Lower lobe of right lung (tissue), 2 donors: ENCODE data around the gene SESN1. TPM values are rescaled to one million over a fixed set of nuclear protein-coding genes. Genes with fewer than 3 reads are reported as not detected.
A peak's percentile ranks its signal among the peaks of the same experiment; 100 is the strongest.

Experiments used
- ATAC-seq, 2 donors: fragments of 200-7000 bp; cut with Tn5 transposase; one replicate each; pipeline ENCODE4 v1.9.1; 2020 to 2022; ENCODE audit warnings: mild to moderate bottlenecking in 2 of 2, moderate library complexity in 2 of 2
- DNase-seq: peaks from one replicate; pipeline ENCODE4 v3.0.0-alpha.2; 2020
- H3K27ac ChIP-seq: fragments of 200-600 bp; one replicate; pipeline ENCODE4 v1.8.0; 2022
- H3K27me3 ChIP-seq: fragments of 200-600 bp; one replicate; pipeline ENCODE4 v1.8.0; 2022; ENCODE audit warnings: low read depth
- H3K36me3 ChIP-seq: fragments of 200-600 bp; one replicate; pipeline ENCODE4 v1.8.0; 2022; ENCODE audit warnings: mild to moderate bottlenecking
- H3K4me1 ChIP-seq: fragments of 200-600 bp; one replicate; pipeline ENCODE4 v1.8.0; 2022
- H3K4me3 ChIP-seq: fragments of 200-600 bp; one replicate; pipeline ENCODE4 v1.8.0; 2022; ENCODE audit warnings: mild to moderate bottlenecking
- H3K9me3 ChIP-seq: fragments of 200-600 bp; one replicate; pipeline ENCODE4 v1.8.0; 2022
- intact Hi-C: fragments of 100-400 bp; cut with DNase I; formaldehyde crosslinking; loops from one replicate; pipeline ENCODE4 v1.11.0; 2022
- total RNA-seq: library from RNA; stranded (reverse); fragmentation: NEBNext Ultra II Directional; extraction: Animal tissue kit (Norgen Biotek cat#: 25700); gene quantifications from one replicate; pipeline ENCODE4 v1.2.1, GENCODE V29; 2021
- TF ChIP-seq, protein P1 (sequence below): fragments of 200-600 bp; IDR thresholded peaks from one replicate; pipeline ENCODE4 v1.8.0; 2022; ENCODE audit warnings: antibody characterized with exemption, mild to moderate bottlenecking
- donor health status: DM: no; HTN: yes; CAD: no; lungs with severe emphysema.

SESN1 gene
- total RNA-seq, 1 donor from 2014 or later, result 37.9 TPM

DNA sequence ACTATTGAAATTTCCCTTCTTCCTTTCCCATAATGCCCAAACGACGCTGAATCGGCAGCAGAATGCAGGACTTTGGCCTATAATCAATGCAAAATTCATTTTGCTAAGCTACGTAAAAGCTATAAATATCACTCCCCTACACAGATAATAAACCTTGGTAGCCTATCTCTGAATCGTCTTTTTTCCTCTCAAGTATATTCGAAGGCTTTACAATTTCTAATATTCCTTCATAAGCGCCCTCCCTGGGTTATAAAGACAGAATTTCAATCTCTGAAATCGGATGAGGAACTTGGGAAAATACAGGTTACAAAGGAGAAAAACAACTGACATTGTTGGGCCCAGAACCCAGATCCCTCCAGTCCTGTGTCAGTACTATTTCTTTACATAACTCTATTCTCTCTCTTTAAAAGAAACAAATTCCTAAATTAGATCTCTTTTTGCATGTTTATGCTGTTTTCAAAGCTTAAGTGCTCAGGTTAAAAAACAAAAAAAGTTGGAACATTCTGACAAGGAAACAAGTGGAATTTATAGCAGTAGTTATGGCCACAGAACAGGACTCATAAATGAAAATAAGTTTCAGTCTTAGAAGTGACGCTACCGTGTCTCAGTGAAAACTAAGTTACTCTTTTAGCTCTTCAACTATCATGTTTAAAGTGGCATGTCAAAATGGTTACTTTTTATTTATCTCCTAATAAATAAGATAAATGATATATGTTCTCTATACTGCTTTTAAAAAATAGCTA, 84.5 kb downstream of the SESN1 start:
- TF ChIP-seq, protein P1, sequence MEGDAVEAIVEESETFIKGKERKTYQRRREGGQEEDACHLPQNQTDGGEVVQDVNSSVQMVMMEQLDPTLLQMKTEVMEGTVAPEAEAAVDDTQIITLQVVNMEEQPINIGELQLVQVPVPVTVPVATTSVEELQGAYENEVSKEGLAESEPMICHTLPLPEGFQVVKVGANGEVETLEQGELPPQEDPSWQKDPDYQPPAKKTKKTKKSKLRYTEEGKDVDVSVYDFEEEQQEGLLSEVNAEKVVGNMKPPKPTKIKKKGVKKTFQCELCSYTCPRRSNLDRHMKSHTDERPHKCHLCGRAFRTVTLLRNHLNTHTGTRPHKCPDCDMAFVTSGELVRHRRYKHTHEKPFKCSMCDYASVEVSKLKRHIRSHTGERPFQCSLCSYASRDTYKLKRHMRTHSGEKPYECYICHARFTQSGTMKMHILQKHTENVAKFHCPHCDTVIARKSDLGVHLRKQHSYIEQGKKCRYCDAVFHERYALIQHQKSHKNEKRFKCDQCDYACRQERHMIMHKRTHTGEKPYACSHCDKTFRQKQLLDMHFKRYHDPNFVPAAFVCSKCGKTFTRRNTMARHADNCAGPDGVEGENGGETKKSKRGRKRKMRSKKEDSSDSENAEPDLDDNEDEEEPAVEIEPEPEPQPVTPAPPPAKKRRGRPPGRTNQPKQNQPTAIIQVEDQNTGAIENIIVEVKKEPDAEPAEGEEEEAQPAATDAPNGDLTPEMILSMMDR, result no peak
- H3K27ac ChIP-seq, result peak overlapping the region; percentile 98
- H3K27me3 ChIP-seq, result no peaks in the 10 kb centered on the region
- ATAC-seq (no peak), DNase-seq (no peak)
- no peaks in the 10 kb centered on the region for H3K9me3 ChIP-seq
- peaks cover 34% of the 10 kb centered on the region for H3K4me1 ChIP-seq
- no peaks in the 10 kb centered on the region for H3K36me3 ChIP-seq
- intact Hi-C loops, result no loop called here
- peak overlapping the region; percentile 87 for H3K4me3 ChIP-seq

DNA sequence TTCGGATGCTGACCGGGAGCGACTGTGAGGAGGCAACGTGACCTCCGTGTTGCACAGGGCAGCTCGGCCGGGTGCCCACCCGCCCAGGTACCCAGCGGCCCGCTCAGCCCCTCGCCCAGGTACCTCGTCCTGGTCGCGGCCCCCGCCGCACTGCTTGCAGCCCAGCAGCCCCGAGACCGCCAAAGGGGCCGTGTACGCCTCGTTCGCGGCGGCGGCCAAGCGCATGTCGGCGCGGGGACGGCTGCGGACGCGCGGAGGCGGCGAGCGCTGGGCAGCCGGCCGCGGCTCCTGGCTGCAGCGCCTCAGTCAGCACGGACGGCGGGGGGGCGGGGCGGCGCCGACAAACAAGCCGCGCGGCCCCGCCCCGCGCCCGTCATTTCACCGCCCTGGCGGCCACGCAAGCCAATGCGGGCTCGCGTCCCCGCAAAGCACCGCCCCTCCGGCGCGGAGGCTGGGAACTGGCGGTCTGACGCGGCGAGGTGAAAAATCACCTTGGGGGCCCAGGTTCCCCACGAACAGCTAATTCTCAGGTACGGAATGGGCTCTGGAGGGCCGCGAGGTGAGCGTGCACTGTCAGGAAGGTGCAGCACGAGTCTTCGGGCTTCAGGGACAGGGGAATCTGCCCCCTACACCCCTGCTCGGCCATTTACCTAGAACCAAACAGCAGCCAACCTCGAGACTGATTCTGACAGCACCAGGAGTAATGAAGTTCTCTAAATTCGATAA, 85.2 kb downstream of the SESN1 start:
- TF ChIP-seq, protein P1, result peak; percentile 22
- Histone ChIP-seq H3K27ac (peak overlapping the region; percentile 98), H3K27me3 (no peaks in the 10 kb centered on the region), H3K9me3 (no peaks in the 10 kb centered on the region), H3K36me3 (no peaks in the 10 kb centered on the region), H3K4me1 (peaks cover 37% of the 10 kb centered on the region), H3K4me3 (peak overlapping the region; percentile 87)
- DNase-seq (peak; percentile 98), ATAC-seq (peak; percentile 98 to 99)
- intact Hi-C loops, result no loop called here

DNA sequence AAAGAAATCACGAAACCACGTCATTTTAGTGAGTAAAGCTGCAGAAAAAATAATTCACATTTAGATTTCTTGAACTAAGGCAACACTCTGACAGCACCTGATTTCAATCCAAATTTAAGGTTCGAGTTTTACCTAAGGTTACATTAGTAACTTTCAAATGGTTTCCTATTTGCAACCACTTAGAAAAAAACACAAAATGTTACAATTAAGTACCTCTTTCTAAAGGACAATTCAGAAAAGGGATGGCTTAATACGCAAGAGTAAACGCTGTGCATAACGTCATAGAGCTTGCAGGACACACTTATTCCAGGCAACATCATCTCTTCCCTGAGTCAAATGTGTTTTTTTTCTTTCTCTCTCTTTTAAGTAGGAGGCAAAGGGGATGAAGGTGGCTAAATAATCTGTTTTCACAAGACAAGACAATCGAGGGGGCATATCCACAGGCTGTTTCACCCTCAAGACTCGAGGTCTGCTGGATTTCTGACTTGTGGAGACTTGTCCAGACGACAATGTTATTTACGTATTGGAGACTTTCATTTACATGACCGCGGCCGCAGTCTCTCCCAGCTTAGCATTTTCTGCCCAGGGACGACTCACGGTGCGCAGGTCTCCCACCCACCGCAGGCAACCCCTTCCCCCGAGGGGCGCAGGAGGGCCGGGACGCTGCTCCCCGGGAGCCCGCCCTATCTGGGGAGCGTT, 86.0 kb downstream of the SESN1 start:
- no peaks in the 10 kb centered on the region for H3K36me3 ChIP-seq
- peak overlapping the region; percentile 98 for H3K27ac ChIP-seq
- intact Hi-C loops, result no loop called here
- no peaks in the 10 kb centered on the region for H3K27me3 ChIP-seq
- H3K9me3 ChIP-seq, result no peaks in the 10 kb centered on the region
- DNase-seq, result no peak
- peak; percentile 54 to 66 for ATAC-seq
- TF ChIP-seq, protein P1, result no peak
- H3K4me3 ChIP-seq, result peak overlapping the region; percentile 87
- peaks cover 39% of the 10 kb centered on the region for H3K4me1 ChIP-seq

DNA sequence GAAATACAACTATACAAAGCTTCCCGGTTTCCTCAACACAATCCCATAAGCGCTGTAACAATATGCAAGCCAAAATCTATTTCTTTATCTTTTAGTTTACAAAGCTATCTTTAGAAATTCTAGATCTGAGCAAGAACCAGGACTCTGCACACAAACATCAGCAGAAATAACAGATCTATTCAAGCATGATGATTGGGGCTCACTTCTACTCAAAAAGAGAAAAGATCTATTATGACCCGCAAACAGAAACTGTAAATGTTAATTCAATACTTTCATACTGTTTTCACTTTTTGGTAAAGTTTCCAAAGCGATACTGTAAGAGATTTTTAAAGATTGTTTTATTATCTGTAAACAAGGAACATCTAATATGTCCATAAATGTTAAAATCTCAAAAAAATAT, 86.6 kb downstream of the SESN1 start:
- H3K9me3 ChIP-seq, result no peaks in the 10 kb centered on the region
- H3K4me3 ChIP-seq, result peak overlapping the region; percentile 87
- no peaks in the 10 kb centered on the region for H3K27me3 ChIP-seq
- DNase-seq (no peak), ATAC-seq (no peak)
- peak overlapping the region; percentile 98 for H3K27ac ChIP-seq
- peaks cover 46% of the 10 kb centered on the region for H3K4me1 ChIP-seq
- TF ChIP-seq, protein P1, result no peak
- no peaks in the 10 kb centered on the region for H3K36me3 ChIP-seq
- intact Hi-C loops, result no loop called here

DNA sequence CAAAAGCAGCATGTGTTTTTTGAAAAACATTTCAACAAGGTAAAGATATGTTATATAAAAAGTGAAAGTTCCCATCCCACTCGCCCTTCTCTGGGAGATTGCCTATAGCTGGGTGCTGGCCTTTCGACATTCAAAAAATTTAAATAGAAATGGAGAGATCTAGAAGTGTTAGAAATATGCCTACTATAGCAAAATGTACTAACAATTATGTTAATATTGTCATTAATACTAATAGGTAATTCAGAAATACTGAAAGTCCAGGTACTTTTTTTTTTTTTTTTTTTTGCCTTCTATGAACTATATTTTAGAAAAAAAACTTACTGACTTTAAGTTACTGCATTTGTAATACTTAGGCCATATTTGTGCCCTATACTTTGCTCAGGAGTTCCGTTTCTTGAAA, 87.1 kb downstream of the SESN1 start:
- Histone ChIP-seq H3K4me3 (peak overlapping the region; percentile 87), H3K36me3 (no peaks in the 10 kb centered on the region), H3K9me3 (no peaks in the 10 kb centered on the region), H3K27me3 (no peaks in the 10 kb centered on the region), H3K4me1 (peaks cover 51% of the 10 kb centered on the region), H3K27ac (peak overlapping the region; percentile 98)
- ATAC-seq (no peak), DNase-seq (no peak)
- intact Hi-C loops, result no loop called here
- TF ChIP-seq, protein P1, result no peak
